Karpas-422 (cell line): ENCODE measurements around the gene NAIF1. TPM values are rescaled to one million over a fixed set of nuclear protein-coding genes. Genes with fewer than 3 reads are reported as not detected.

Source experiments
- DNase-seq: peaks from one replicate; pipeline ENCODE4 v3.0.0-alpha.2; 2015
- H2AFZ ChIP-seq: fragments of 200-600 bp; sonication (generic); 2 replicates; pipeline ENCODE4 v1.6.1; 2014; ENCODE audit warnings: antibody characterized with exemption, low read length, mixed read lengths
- H3K27ac ChIP-seq: fragments of 200-600 bp; sonication (generic); 2 replicates; pipeline ENCODE4 v1.5.1; 2014; ENCODE audit warnings: mild to moderate bottlenecking, low read length, moderate library complexity
- H3K27me3 ChIP-seq: fragments of 200-600 bp; sonication (generic); 2 replicates; pipeline ENCODE4 v1.6.1; 2014; ENCODE audit warnings: low read length, mixed read lengths
- H3K36me3 ChIP-seq: fragments of 200-600 bp; sonication (generic); 2 replicates; pipeline ENCODE4 v1.6.1; 2014; ENCODE audit warnings: low read length, mixed read lengths; ENCODE audit not compliant: insufficient read depth
- H3K4me1 ChIP-seq: fragments of 200-600 bp; sonication (generic); 2 replicates; pipeline ENCODE4 v1.6.1; 2014; ENCODE audit warnings: mild to moderate bottlenecking, low read length, mixed read lengths
- H3K4me2 ChIP-seq: fragments of 200-600 bp; sonication (generic); 2 replicates; pipeline ENCODE4 v1.6.1; 2014; ENCODE audit warnings: low read length, low read depth, mild to moderate bottlenecking; ENCODE audit not compliant: poor library complexity, severe bottlenecking
- H3K4me3 ChIP-seq: fragments of 200-600 bp; sonication (generic); 2 replicates; pipeline ENCODE4 v1.5.1; 2014; ENCODE audit warnings: mild to moderate bottlenecking, antibody characterized with exemption, low read length, mixed read lengths
- H3K79me2 ChIP-seq: fragments of 200-600 bp; sonication (generic); 2 replicates; pipeline ENCODE4 v1.6.1; 2014; ENCODE audit warnings: mild to moderate bottlenecking, low read length, mixed read lengths
- H3K9ac ChIP-seq: fragments of 200-600 bp; sonication (generic); 2 replicates; pipeline ENCODE4 v1.6.0; 2014; ENCODE audit warnings: low read length
- H3K9me2 ChIP-seq: fragments of 200-600 bp; sonication (generic), shearing (Covaris generic); replicated peaks from 2 replicates; pipeline ENCODE4 v1.6.0; 2014; ENCODE audit warnings: mild to moderate bottlenecking, low read length, moderate library complexity; ENCODE audit not compliant: insufficient read depth
- H3K9me3 ChIP-seq: fragments of 300-700, 200-600 bp; sonication (generic); 2 replicates; pipeline ENCODE4 v1.6.1; 2014; ENCODE audit warnings: low read length, mixed read lengths
- H4K20me1 ChIP-seq: fragments of 200-600 bp; sonication (generic); 2 replicates; pipeline ENCODE4 v1.6.1; 2014; ENCODE audit warnings: mild to moderate bottlenecking, antibody characterized with exemption, low read length, low read depth; ENCODE audit not compliant: insufficient read depth
- total RNA-seq: library from RNA; depleted of rRNA; stranded (reverse); fragments of >200 nt; shearing (Covaris generic); gene quantifications from 2 replicates; pipeline ENCODE4 v1.2.3, GENCODE V29; 2014; ENCODE audit warnings: low replicate concordance

The NAIF1 gene
- total RNA-seq, 1 experiment from 2014 or later, result 7.3 TPM

DNA sequence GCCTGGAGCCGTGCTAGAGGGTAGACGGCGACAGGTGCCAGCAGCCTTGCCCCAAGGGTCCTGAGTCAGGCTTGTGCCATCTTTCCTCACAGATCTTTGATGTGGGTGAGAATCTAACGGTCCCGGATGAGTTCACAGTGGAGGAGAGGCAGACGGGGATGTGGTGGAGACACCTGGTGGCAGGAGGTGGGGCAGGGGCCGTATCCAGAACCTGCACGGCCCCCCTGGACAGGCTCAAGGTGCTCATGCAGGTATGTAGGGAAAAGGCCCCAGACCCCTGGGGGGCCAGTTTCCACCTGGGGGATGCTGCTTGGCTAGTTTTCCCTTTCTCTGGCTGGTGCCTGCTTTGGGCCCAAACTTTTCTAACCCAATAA, 36.5 kb upstream of the NAIF1 start:
- H3K4me2 ChIP-seq, result no peak overlapping the region
- H4K20me1 ChIP-seq, result peaks cover 9% of the 10 kb centered on the region; the same call in 1 of the 2 replicates
- no peaks in the 10 kb centered on the region for H3K9me2 ChIP-seq
- H3K27me3 ChIP-seq, result no peaks in the 10 kb centered on the region
- peaks cover 21% of the 10 kb centered on the region for H3K79me2 ChIP-seq
- DNase-seq, result no peak
- peaks cover 4% of the 10 kb centered on the region for H3K4me1 ChIP-seq
- H2AFZ ChIP-seq, result no peak overlapping the region
- H3K36me3 ChIP-seq, result peaks cover 4% of the 10 kb centered on the region; the same call in 1 of the 2 replicates
- H3K9me3 ChIP-seq, result no peaks in the 10 kb centered on the region
- H3K27ac ChIP-seq, result no peak overlapping the region
- no peak overlapping the region for H3K4me3 ChIP-seq
- no peak overlapping the region for H3K9ac ChIP-seq

DNA sequence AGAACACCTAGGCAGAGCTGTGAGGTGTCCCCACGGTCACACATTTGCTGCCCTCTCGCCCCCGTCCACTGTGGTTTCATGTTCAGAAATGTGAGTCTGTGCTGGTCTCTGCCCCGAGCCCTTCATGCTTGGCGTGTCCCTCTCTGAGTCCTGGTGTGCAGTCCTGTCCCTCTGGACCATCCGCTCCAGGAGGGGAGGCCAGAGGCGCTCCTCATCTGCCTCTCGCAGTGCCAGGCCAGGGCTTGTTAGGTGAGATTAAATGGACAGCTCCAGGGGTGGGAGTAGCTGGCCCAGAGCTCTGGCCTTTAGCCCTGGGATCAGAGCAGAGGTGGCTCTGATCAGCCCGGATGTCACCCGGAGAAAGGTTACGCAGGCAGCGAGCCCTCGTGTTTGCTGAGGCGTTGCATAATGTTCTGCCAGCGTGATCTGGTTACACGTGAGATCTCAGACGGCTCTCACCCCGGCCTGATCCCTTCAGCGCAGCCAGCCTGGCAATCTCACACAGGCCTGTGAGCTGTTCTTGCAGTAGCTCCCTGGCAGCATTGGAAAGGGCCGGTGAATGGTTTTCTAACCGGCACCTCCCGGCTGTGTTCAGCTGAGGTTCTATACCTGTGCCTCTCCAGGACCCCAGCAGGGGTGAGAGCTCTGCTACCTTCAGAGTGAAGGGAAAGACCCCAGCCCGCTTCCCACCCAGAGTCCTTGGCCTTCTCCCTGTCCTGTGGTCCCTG, 35.9 kb upstream of the NAIF1 start:
- Histone ChIP-seq H4K20me1 (peaks cover 11% of the 10 kb centered on the region; the same call in 1 of the 2 replicates), H3K36me3 (no peaks in the 10 kb centered on the region)

DNA sequence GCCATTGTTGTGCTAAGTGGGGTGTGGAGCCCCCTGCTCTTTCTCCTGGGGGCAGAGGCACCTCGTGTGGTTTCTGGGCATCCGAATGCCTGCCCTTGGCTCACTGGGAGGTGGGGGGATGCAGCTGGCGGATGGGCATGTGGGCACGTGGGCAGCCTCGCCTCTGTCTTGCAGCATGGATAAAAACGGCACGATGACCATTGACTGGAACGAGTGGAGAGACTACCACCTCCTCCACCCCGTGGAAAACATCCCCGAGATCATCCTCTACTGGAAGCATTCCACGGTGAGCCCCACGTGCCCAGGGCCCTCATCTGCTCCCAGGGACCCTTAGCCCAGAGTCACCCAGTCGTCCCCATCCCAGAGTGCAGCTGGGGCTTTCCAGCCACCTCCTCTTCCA, 35.1 kb upstream of the NAIF1 start:
- no peak for DNase-seq
- no peak overlapping the region for H3K27ac ChIP-seq
- no peak overlapping the region for H3K4me2 ChIP-seq
- peaks cover 15% of the 10 kb centered on the region for H3K4me1 ChIP-seq
- peaks cover 23% of the 10 kb centered on the region for H3K79me2 ChIP-seq
- no peaks in the 10 kb centered on the region for H3K27me3 ChIP-seq
- H3K9me2 ChIP-seq, result no peaks in the 10 kb centered on the region
- H3K4me3 ChIP-seq, result no peak overlapping the region
- no peaks in the 10 kb centered on the region for H3K9me3 ChIP-seq
- H4K20me1 ChIP-seq, result peaks cover 10% of the 10 kb centered on the region; the same call in 1 of the 2 replicates
- H2AFZ ChIP-seq, result no peak overlapping the region
- no peaks in the 10 kb centered on the region for H3K36me3 ChIP-seq
- no peak overlapping the region for H3K9ac ChIP-seq

More for the DNA sequence above, 35.9 kb upstream of the NAIF1 start:
- no peak for DNase-seq
- H3K9me2 ChIP-seq, result no peaks in the 10 kb centered on the region
- no peak overlapping the region for H3K4me3 ChIP-seq
- H3K4me2 ChIP-seq, result no peak overlapping the region
- peaks cover 10% of the 10 kb centered on the region for H3K4me1 ChIP-seq
- H3K9ac ChIP-seq, result no peak overlapping the region
- no peaks in the 10 kb centered on the region for H3K27me3 ChIP-seq
- H3K79me2 ChIP-seq, result peaks cover 23% of the 10 kb centered on the region
- H3K9me3 ChIP-seq, result no peaks in the 10 kb centered on the region
- H2AFZ ChIP-seq, result no peak overlapping the region
- no peak overlapping the region for H3K27ac ChIP-seq

DNA sequence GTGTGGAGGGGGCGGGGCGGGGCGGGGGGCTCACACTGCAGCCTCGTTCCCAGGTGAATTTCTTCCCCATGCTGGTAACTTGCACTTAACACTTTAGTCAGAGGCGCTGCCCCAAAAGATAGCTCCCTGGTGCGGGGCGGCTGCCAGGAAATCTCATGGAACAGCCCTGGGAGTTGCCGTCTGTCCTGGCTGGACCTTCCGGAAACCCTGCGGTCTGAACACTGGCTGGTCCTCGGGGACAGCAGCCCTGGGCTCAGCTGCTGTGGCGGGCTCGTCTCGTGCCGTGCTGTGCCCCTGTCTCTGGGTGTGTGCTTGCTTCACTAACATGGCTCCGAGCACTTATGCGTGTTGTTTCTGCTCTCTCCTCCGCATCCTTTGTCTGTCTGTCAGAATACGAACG, 34.6 kb upstream of the NAIF1 start:
- peaks cover 15% of the 10 kb centered on the region for H3K4me1 ChIP-seq
- no peaks in the 10 kb centered on the region for H3K36me3 ChIP-seq
- no peak overlapping the region for H3K9ac ChIP-seq
- DNase-seq, result no peak
- no peak overlapping the region for H2AFZ ChIP-seq
- H3K4me2 ChIP-seq, result no peak overlapping the region
- H3K9me2 ChIP-seq, result no peaks in the 10 kb centered on the region
- H3K79me2 ChIP-seq, result peaks cover 26% of the 10 kb centered on the region
- H3K4me3 ChIP-seq, result no peak overlapping the region
- H3K9me3 ChIP-seq, result no peaks in the 10 kb centered on the region
- no peak overlapping the region for H3K27ac ChIP-seq
- H4K20me1 ChIP-seq, result peaks cover 6% of the 10 kb centered on the region; the same call in 1 of the 2 replicates
- no peaks in the 10 kb centered on the region for H3K27me3 ChIP-seq

DNA sequence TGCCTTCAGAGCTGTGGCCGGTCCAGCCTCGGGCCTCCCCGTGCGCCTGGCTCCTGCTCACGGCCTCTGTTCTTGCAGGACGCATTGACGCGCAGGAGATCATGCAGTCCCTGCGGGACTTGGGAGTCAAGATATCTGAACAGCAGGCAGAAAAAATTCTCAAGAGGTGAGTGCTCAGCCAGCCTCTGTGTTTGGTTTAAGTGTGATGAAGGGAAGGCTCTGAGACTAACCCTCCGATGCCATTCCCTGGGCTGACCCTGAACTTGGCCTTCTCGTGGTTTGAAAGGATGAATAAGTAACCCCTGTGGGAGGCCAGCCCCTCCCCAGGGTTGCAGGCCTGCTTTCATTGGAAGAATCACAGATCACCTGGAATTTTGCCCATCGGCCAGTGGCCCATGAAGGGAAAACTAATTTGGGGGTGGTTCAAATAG, 34.1 kb upstream of the NAIF1 start:
- Histone ChIP-seq H3K9me3 (no peaks in the 10 kb centered on the region), H3K79me2 (peaks cover 30% of the 10 kb centered on the region), H3K4me3 (no peak overlapping the region), H3K36me3 (no peaks in the 10 kb centered on the region), H3K27ac (no peak overlapping the region), H3K9me2 (no peaks in the 10 kb centered on the region), H3K9ac (no peak overlapping the region), H3K4me1 (peaks cover 15% of the 10 kb centered on the region), H3K27me3 (no peaks in the 10 kb centered on the region), H4K20me1 (peaks cover 6% of the 10 kb centered on the region; the same call in 1 of the 2 replicates), H3K4me2 (no peak overlapping the region), H2AFZ (no peak overlapping the region)
- DNase-seq, result no peak

DNA sequence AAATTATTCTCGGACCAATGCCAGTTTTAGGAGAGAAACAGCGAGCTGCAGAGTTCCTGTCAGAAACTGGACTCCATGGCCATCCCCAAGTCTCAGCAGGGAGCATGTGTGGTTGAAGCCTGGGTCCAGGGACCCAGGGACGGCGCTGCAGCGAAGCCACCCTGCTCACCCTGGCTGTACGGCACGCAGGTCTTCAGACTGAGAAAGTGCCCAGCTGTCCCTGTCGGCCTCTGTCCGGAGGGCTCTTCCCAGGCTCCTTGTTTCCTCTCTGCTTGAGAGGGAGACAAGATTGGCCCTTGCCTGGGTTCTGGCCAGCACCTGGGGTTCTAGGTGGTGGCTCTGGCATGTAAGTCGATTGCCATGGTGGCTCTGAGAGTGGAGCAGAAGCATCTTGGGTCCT, 33.5 kb upstream of the NAIF1 start:
- Histone ChIP-seq H3K4me2 (no peak overlapping the region), H3K27me3 (no peaks in the 10 kb centered on the region), H3K9me3 (no peaks in the 10 kb centered on the region), H3K79me2 (peaks cover 31% of the 10 kb centered on the region), H3K4me3 (no peak overlapping the region), H3K9me2 (no peaks in the 10 kb centered on the region), H3K9ac (no peak overlapping the region), H2AFZ (no peak overlapping the region), H3K36me3 (no peaks in the 10 kb centered on the region), H3K27ac (no peak overlapping the region), H3K4me1 (peaks cover 15% of the 10 kb centered on the region), H4K20me1 (peaks cover 6% of the 10 kb centered on the region; the same call in 1 of the 2 replicates)
- no peak for DNase-seq

DNA sequence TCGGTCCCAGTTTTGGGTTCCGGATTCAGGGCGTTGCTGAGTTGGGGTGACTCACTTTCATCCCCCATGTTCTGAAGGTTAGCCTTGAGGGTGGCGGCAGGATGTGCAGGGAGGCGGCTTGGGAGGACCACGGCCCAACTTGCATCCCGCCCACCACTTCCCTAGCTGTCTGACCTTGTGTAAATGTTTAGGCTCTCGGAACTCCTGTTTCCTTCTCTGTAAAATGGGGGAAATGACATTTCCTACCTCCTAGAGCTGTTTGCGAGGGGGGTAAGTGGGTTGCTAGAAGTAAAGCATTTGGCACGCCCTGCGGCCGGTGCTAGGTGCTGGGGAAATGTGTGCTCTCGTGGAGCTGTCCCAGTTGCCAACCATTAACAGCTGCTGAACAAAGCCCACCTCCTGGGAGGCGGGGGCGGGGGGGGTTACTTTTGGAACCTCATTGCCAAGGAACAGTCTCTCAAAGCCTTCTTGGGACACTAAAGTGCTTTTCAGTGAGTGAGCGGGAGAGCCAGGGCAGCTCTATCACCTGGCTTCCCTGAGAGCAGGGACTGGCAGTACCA, 32.9 kb upstream of the NAIF1 start:
- H3K27me3 ChIP-seq, result no peaks in the 10 kb centered on the region
- H3K4me2 ChIP-seq, result no peak overlapping the region
- no peak for DNase-seq
- peaks cover 20% of the 10 kb centered on the region for H3K4me1 ChIP-seq
- H4K20me1 ChIP-seq, result peaks cover 6% of the 10 kb centered on the region; the same call in 1 of the 2 replicates
- H3K4me3 ChIP-seq, result no peak overlapping the region
- H3K36me3 ChIP-seq, result no peaks in the 10 kb centered on the region
- H3K9me3 ChIP-seq, result no peaks in the 10 kb centered on the region
- H3K79me2 ChIP-seq, result peaks cover 37% of the 10 kb centered on the region
- H2AFZ ChIP-seq, result no peak overlapping the region
- no peaks in the 10 kb centered on the region for H3K9me2 ChIP-seq
- no peak overlapping the region for H3K27ac ChIP-seq
- no peak overlapping the region for H3K9ac ChIP-seq

DNA sequence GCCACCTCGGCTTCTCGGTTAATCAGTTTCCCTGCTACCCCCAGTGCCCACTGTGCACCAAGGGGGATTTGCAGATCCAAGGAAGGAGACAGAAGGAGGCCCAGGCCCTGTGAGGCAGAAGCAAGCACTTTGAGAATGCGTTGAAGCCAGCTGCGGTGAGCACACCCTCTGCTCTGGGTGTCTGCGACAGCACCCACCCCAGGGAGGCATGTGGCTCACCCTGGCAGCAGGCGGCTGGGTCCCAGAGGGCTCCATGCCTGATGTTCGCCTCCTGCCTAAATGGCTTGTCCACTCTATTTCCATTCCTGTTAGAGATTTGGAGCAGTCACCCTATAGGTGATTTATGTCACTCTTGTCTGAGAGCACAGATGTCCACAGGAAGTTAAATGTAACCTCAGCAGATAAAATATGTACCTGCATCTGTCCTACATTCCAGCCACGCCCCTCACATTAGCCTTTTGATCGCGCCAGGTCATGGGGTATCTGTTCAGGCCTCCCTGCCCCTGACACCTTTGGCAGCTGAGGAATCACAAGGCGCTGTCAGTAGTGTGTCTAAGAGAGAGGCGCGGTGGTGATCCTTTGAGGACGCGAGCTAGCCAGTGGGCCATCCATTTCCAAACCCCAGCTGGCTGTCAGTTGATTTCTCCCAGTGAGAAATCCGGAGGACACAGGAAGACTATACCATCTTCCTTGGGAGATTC, 32.3 kb upstream of the NAIF1 start:
- no peak overlapping the region for H3K4me2 ChIP-seq
- no peak for DNase-seq
- no peak overlapping the region for H3K4me3 ChIP-seq
- no peaks in the 10 kb centered on the region for H3K9me3 ChIP-seq
- H4K20me1 ChIP-seq, result peaks cover 6% of the 10 kb centered on the region; the same call in 1 of the 2 replicates
- H3K27me3 ChIP-seq, result no peaks in the 10 kb centered on the region
- H3K9me2 ChIP-seq, result no peaks in the 10 kb centered on the region
- H3K4me1 ChIP-seq, result peaks cover 26% of the 10 kb centered on the region
- H3K9ac ChIP-seq, result no peak overlapping the region
- peaks cover 42% of the 10 kb centered on the region for H3K79me2 ChIP-seq
- H3K36me3 ChIP-seq, result no peaks in the 10 kb centered on the region
- no peak overlapping the region for H3K27ac ChIP-seq
- no peak overlapping the region for H2AFZ ChIP-seq
